KMS-11 (cell line): ENCODE data around the gene MACROD2.

ENCODE experiments used
- H2AFZ ChIP-seq: fragments of 200-600 bp; sonication (generic); 2 replicates; pipeline ENCODE4 v1.6.1; 2016; ENCODE audit warnings: antibody characterized with exemption, mixed run types, low read depth
- H3K27ac ChIP-seq: fragments of 200-600 bp; sonication (generic); 2 replicates; pipeline ENCODE4 v1.6.1; 2016; ENCODE audit warnings: mild to moderate bottlenecking, mixed run types
- H3K27me3 ChIP-seq: fragments of 200-600 bp; sonication (generic); 2 replicates; pipeline ENCODE4 v1.6.1; 2017; ENCODE audit warnings: mild to moderate bottlenecking, low read depth, mixed run types, moderate library complexity; ENCODE audit not compliant: insufficient read depth
- H3K36me3 ChIP-seq: fragments of 200-600 bp; sonication (generic); 2 replicates; pipeline ENCODE4 v1.6.1; 2017; ENCODE audit warnings: mild to moderate bottlenecking, mixed run types; ENCODE audit not compliant: insufficient read depth
- H3K4me1 ChIP-seq: fragments of 200-600 bp; sonication (generic); 2 replicates; pipeline ENCODE4 v1.6.1; 2016; ENCODE audit warnings: mild to moderate bottlenecking, low read depth, mixed run types; ENCODE audit not compliant: poor library complexity, severe bottlenecking
- H3K4me2 ChIP-seq: fragments of 200-600 bp; sonication (generic); 2 replicates; pipeline ENCODE4 v1.7.0; 2016; ENCODE audit warnings: mild to moderate bottlenecking, mixed run types
- H3K4me3 ChIP-seq: fragments of 200-600 bp; sonication (generic); IDR thresholded peaks from 2 replicates; pipeline ENCODE4 v1.6.1; 2017; ENCODE audit warnings: low read depth, low read length, mixed read lengths; ENCODE audit not compliant: insufficient read depth
- H3K79me2 ChIP-seq: fragments of 200-600 bp; sonication (generic); 2 replicates; pipeline ENCODE4 v1.6.1; 2016; ENCODE audit warnings: low read depth, mixed run types; ENCODE audit not compliant: insufficient read depth
- H3K9ac ChIP-seq: fragments of 200-600 bp; sonication (generic); 2 replicates; pipeline ENCODE4 v1.6.1; 2016; ENCODE audit warnings: mild to moderate bottlenecking, mixed run types
- H4K20me1 ChIP-seq: fragments of 200-600 bp; sonication (generic); 2 replicates; pipeline ENCODE4 v1.6.1; 2016; ENCODE audit warnings: mild to moderate bottlenecking, mixed run types; ENCODE audit not compliant: insufficient read depth
- TF ChIP-seq, protein P1 (sequence below): fragments of 200-600 bp; sonication (generic); conservative IDR thresholded peaks from 2 replicates; pipeline ENCODE4 v1.6.1; 2017; ENCODE audit warnings: low read depth, mild to moderate bottlenecking, antibody characterized with exemption, low read length, moderate library complexity, mixed read lengths

The MACROD2 gene

DNA sequence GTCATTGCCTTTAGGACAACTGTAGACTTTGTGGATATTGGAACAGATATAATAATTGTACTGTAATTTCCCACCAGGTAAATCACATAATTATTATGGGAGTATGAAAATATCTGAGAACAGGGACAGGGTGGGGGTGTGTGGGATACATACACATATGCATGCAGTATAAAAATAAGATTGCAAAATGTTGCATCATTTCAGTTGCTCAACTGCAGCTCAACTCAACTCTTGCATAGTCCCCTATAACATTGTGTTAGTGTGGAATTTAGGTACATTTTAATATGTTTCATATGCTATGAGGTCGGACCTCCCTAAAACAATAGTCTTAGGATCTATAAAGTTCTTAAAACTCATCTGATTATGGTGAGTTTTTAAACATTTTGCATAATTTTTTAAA lies 617.1 kb downstream of the MACROD2 start:
- no peaks in the 10 kb centered on the region for H3K36me3 ChIP-seq
- TF ChIP-seq, protein P1, sequence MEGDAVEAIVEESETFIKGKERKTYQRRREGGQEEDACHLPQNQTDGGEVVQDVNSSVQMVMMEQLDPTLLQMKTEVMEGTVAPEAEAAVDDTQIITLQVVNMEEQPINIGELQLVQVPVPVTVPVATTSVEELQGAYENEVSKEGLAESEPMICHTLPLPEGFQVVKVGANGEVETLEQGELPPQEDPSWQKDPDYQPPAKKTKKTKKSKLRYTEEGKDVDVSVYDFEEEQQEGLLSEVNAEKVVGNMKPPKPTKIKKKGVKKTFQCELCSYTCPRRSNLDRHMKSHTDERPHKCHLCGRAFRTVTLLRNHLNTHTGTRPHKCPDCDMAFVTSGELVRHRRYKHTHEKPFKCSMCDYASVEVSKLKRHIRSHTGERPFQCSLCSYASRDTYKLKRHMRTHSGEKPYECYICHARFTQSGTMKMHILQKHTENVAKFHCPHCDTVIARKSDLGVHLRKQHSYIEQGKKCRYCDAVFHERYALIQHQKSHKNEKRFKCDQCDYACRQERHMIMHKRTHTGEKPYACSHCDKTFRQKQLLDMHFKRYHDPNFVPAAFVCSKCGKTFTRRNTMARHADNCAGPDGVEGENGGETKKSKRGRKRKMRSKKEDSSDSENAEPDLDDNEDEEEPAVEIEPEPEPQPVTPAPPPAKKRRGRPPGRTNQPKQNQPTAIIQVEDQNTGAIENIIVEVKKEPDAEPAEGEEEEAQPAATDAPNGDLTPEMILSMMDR: no peak
- H4K20me1 ChIP-seq: no peaks in the 10 kb centered on the region
- peaks cover 9% of the 10 kb centered on the region for H3K4me1 ChIP-seq
- H3K27me3 ChIP-seq: no peaks in the 10 kb centered on the region
- no peaks in the 10 kb centered on the region for H3K79me2 ChIP-seq
- no peak overlapping the region for H3K4me3 ChIP-seq
- no peak overlapping the region for H2AFZ ChIP-seq
- H3K27ac ChIP-seq: no peak overlapping the region
- H3K9ac ChIP-seq: no peak overlapping the region
- no peak overlapping the region for H3K4me2 ChIP-seq

DNA sequence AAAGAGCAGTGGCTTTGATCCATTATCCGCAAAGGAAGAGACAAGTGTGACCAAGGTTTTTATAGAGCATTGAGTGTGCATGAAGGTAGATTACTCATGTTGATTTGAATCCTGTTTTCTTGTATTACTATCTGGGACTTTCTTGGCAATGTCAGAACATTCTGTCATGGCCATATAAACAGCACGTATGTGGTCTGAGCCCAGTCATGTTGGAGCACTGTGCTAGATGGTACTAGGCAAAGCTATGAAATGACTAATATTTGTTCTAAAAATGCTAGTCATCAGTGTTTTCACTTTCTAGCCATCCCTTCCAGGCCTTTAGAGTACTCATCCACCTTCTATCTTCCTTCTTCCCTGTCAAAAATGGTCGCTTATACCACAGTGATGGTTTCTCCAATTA lies 620.7 kb downstream of the MACROD2 start:
- Histone ChIP-seq H3K9ac (no peak overlapping the region), H3K27ac (no peak overlapping the region), H3K4me3 (no peak overlapping the region), H3K4me2 (no peak overlapping the region), H3K79me2 (no peaks in the 10 kb centered on the region), H4K20me1 (no peaks in the 10 kb centered on the region), H2AFZ (no peak overlapping the region), H3K27me3 (no peaks in the 10 kb centered on the region), H3K36me3 (no peaks in the 10 kb centered on the region), H3K4me1 (peaks cover 9% of the 10 kb centered on the region)
- TF ChIP-seq, protein P1: no peak

DNA sequence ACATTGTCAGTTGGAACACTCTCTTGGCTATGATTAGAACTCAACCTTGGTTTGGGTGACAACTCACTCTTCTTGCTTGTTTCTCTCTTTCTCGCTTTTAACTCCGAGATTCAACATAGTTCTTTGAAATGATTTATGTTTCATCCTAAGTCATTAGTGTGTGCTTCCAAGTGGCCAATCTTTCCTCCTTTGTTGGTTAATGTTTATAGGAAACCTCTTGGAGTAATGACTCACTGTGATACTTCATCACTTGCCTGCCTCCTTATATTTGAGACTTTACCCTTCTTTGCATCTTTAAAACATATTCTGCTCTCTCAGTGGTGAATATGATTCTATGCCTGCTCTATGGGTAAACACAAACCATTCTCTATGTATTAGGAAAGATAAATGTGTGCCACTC lies 621.8 kb downstream of the MACROD2 start:
- Histone ChIP-seq H2AFZ (no peak overlapping the region), H3K36me3 (no peaks in the 10 kb centered on the region), H4K20me1 (no peaks in the 10 kb centered on the region), H3K27me3 (no peaks in the 10 kb centered on the region), H3K4me1 (peaks cover 4% of the 10 kb centered on the region), H3K27ac (no peak overlapping the region), H3K4me3 (no peak overlapping the region), H3K79me2 (no peaks in the 10 kb centered on the region), H3K9ac (no peak overlapping the region), H3K4me2 (no peak overlapping the region)
- TF ChIP-seq, protein P1: no peak

DNA sequence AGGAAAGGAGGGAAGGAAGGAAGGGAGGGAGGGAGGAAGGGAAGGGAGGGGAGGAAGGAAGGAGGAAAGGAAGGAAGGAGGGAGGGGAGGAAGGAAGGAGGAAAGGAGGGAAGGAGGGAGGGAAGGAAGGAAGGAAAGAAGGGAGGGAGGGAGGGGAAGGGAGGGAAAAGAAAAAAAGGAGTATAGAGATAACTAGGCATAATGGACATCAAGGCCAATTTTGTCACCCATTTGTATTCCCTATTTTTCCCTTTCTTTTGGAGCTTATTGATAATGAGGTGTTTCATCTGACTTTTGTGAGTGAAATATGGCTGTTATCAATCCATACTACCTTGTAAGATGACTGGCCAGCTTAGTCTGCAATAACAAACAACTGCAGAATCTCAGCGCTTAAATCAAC lies 624.1 kb downstream of the MACROD2 start:
- TF ChIP-seq, protein P1: no peak
- Histone ChIP-seq H3K4me3 (no peak overlapping the region), H3K79me2 (no peaks in the 10 kb centered on the region), H3K36me3 (no peaks in the 10 kb centered on the region), H4K20me1 (no peaks in the 10 kb centered on the region), H3K4me1 (no peaks in the 10 kb centered on the region), H3K27me3 (no peaks in the 10 kb centered on the region), H3K27ac (no peak overlapping the region), H2AFZ (no peak overlapping the region), H3K9ac (no peak overlapping the region), H3K4me2 (no peak overlapping the region)
